ENCODE results near the gene KRT34.
"Not testable (repeated sequence)": the region's sequence is repeated elsewhere in the genome, so short reads cannot be mapped to it uniquely, and the experiment has no call there.

Gene KRT34

GRCh38 chr17:41360296-41360995 is 21.7 kb downstream of the KRT34 start:
- no peak for DNase-seq

- DNase-seq, result no peak
Measured at GRCh38 chr17:41354536-41354935, 27.6 kb downstream of the KRT34 start.

- no peak for DNase-seq
Measured at GRCh38 chr17:41352597-41353366, 29.3 kb downstream of the KRT34 start.

GRCh38 chr17:41351177-41351576 is 30.9 kb downstream of the KRT34 start:
- DNase-seq, result no peak

GRCh38 chr17:41350381-41350878 is 31.7 kb downstream of the KRT34 start, which contains the start of gene KRT33A:
Gene KRT33A (minus strand): TSS chr17:41350828. CDS start chr17:41350767, 61 bp downstream.
- DNase-seq, result not testable (repeated sequence)

- no peak for DNase-seq
Measured at GRCh38 chr17:41347869-41348760, 34.0 kb downstream of the KRT34 start.

- not testable (repeated sequence) for DNase-seq
Measured at GRCh38 chr17:41346421-41346820, 35.7 kb downstream of the KRT34 start.

GRCh38 chr17:41345992-41346391 is 36.1 kb downstream of the KRT34 start:
- DNase-seq, result no peak

- DNase-seq, result no peak
Measured at GRCh38 chr17:41343029-41343428, 39.1 kb downstream of the KRT34 start.

GRCh38 chr17:41340934-41341861 is 40.9 kb downstream of the KRT34 start:
- DNase-seq, result peak; percentile 43

GRCh38 chr17:41340494-41340893 is 41.6 kb downstream of the KRT34 start:
- DNase-seq, result no peak

GRCh38 chr17:41339571-41340172 is 42.4 kb downstream of the KRT34 start:
- DNase-seq, result no peak

- peak; percentile 54 for DNase-seq
Measured at GRCh38 chr17:41338961-41339485, 43.1 kb downstream of the KRT34 start.

GRCh38 chr17:41335747-41336146 is 46.4 kb downstream of the KRT34 start:
- DNase-seq, result no peak

- DNase-seq, result no peak
Measured at GRCh38 chr17:41334385-41335305, 47.5 kb downstream of the KRT34 start.

- DNase-seq, result no peak
Measured at GRCh38 chr17:41333836-41334235, 48.3 kb downstream of the KRT34 start.

- no peak for DNase-seq
Measured at GRCh38 chr17:41333098-41333497, 49.0 kb downstream of the KRT34 start.

- no peak for DNase-seq
Measured at GRCh38 chr17:41332239-41332638, 49.9 kb downstream of the KRT34 start.

GRCh38 chr17:41331606-41332005 is 50.5 kb downstream of the KRT34 start:
- DNase-seq, result no peak
